ENCODE data around the gene AK1.

GRCh38 chr9:127857278-127857677, 20.2 kb downstream of the AK1 start:
- TF ChIP-seq CTCF (IDR thresholded peaks at IDR 0.05 in 2 of 3, conservative IDR thresholded peaks at IDR 0.05 in 1 of 3; ENCODE audit: control insufficient read depth in 2 of 3, extremely low read depth in 1 of 3, insufficient read depth in 1 of 3, low read depth in 3 of 3, low read length in 3 of 3) = no peak
- TF ChIP-seq SMARCA5 (IDR thresholded peaks at IDR 0.05) = no peak

Data from GM12878 (cell line).